HCT116 (cell line): ENCODE measurements around the gene FRMD4A. TPM values are rescaled to one million over a fixed set of nuclear protein-coding genes. Genes with fewer than 3 reads are reported as not detected.

Experiments
- ATAC-seq: fragments of 200-7000 bp; cut with Tn5 transposase; 2 replicates; pipeline ENCODE4 v1.9.1; 2020; ENCODE audit warnings: mild to moderate bottlenecking, moderate library complexity
- BruUV-seq: library from RNA; stranded (reverse); fragments of 400-500 nt; replicated peaks from 2 replicates; lab custom pipeline; 2021; lab: Mats Ljungman, UMichigan
- CTCF ChIA-PET: fragments of 300-600 bp; sonication (Branson Sonifier 250); formaldehyde crosslinking; loops from one replicate; lab custom pipeline; 2021; ENCODE audit warnings: antibody characterized with exemption; lab: Charles Lee
- POLR2A ChIA-PET: fragments of 300-600, 350-600 bp; sonication (Branson Sonifier 250); formaldehyde crosslinking; loops from one replicate; lab custom pipeline; 2021; ENCODE audit warnings: antibody characterized with exemption; lab: Charles Lee
- RAD21 ChIA-PET, 2 experiments: fragments of 300-600 bp; sonication (Branson Sonifier 250); formaldehyde crosslinking; loops; one replicate each; lab custom pipeline; 2023; ENCODE audit warnings: low total read pairs in 2 of 2; ENCODE audit not compliant: uncharacterized antibody in 2 of 2, unreplicated experiment in 2 of 2, low non-redundant PET in 1 of 2; lab: Charles Lee
- DNase-seq: peaks from one replicate; pipeline ENCODE4 v3.0.0-alpha.2; 2010; ENCODE audit warnings: low read depth, low spot score
- H2AFZ ChIP-seq: fragments of 200-600 bp; shearing (Covaris generic), sonication (generic); 2 replicates; pipeline ENCODE4 v1.6.1; 2017; ENCODE audit warnings: low read depth, mixed run types, mixed read lengths, antibody characterized with exemption, low read length; ENCODE audit not compliant: poor library complexity, severe bottlenecking
- H3K27ac ChIP-seq: 2 replicates; pipeline ENCODE4 v1.5.1; 2012; ENCODE audit warnings: low read depth, low read length
- H3K27me3 ChIP-seq: fragments of 200-600 bp; sonication (generic); 2 replicates; pipeline ENCODE4 v1.6.1; 2016; ENCODE audit warnings: mixed run types, low read length, mixed read lengths; ENCODE audit not compliant: insufficient read depth
- H3K36me3 ChIP-seq, 2 experiments: fragments of 200-500 bp in 1 of 2; fragments of 200-600 bp in 1 of 2; sonication (Bioruptor generic) in 1 of 2; sonication (generic) in 1 of 2; 2 replicates each; pipeline versions ENCODE4 v1.5.1 to v1.6.1; 2014 to 2016; ENCODE audit warnings: low read length in 2 of 2, inconsistent platforms in 1 of 2, mixed read lengths in 1 of 2, mixed run types in 1 of 2; ENCODE audit not compliant: insufficient read depth in 2 of 2, control insufficient read depth in 1 of 2
- H3K4me1 ChIP-seq, 2 experiments: fragments of 200-600 bp in 1 of 2; sonication (generic) in 1 of 2; 2 replicates each; pipeline versions ENCODE4 v1.5.1 to v1.6.1; 2012 to 2017; ENCODE audit warnings: low read length in 2 of 2, inconsistent platforms in 1 of 2, mild to moderate bottlenecking in 1 of 2, mixed read lengths in 1 of 2, mixed run types in 1 of 2, moderate library complexity in 1 of 2; ENCODE audit not compliant: insufficient read depth in 2 of 2, control insufficient read depth in 1 of 2
- H3K4me2 ChIP-seq: fragments of 200-600 bp; sonication (generic); 2 replicates; pipeline ENCODE4 v1.6.1; 2017; ENCODE audit warnings: mixed run types, low read length, mixed read lengths
- H3K4me3 ChIP-seq, 2 experiments: fragments of 200-600 bp in 1 of 2; sonication (generic) in 1 of 2; replicated peaks in 1 of 2; 2 replicates each; pipeline ENCODE4 v1.5.1; 2011 to 2016; ENCODE audit warnings: low read length in 2 of 2, control low read depth in 1 of 2, low read depth in 1 of 2, mild to moderate bottlenecking in 1 of 2, mixed read lengths in 1 of 2, mixed run types in 1 of 2
- H3K79me2 ChIP-seq: fragments of 200-600 bp; sonication (generic); 2 replicates; pipeline ENCODE4 v1.6.1; 2017; ENCODE audit warnings: mild to moderate bottlenecking, mixed run types, low read length, moderate library complexity, mixed read lengths; ENCODE audit not compliant: insufficient read depth
- H3K9ac ChIP-seq: fragments of 200-600 bp; sonication (generic); 2 replicates; pipeline ENCODE4 v1.6.1; 2016; ENCODE audit warnings: low read length, mixed read lengths
- H3K9me2 ChIP-seq: fragments of 200-600 bp; sonication (generic), shearing (Covaris generic); 2 replicates; pipeline ENCODE4 v1.6.1; 2017; ENCODE audit warnings: mixed run types, mild to moderate bottlenecking, moderate library complexity; ENCODE audit not compliant: insufficient read depth
- H3K9me3 ChIP-seq, 2 experiments: fragments of 200-500 bp in 1 of 2; fragments of 200-600 bp in 1 of 2; sonication (Bioruptor generic) in 1 of 2; sonication (generic) in 1 of 2; 2 replicates each; pipeline ENCODE4 v1.6.1; 2014 to 2017; ENCODE audit warnings: low read length in 2 of 2, mixed read lengths in 2 of 2, inconsistent platforms in 1 of 2, low read depth in 1 of 2, mild to moderate bottlenecking in 1 of 2, mixed run types in 1 of 2, moderate library complexity in 1 of 2; ENCODE audit not compliant: control insufficient read depth in 1 of 2, insufficient read depth in 1 of 2
- H4K20me1 ChIP-seq: fragments of 200-600 bp; sonication (generic), shearing (Covaris generic); 2 replicates; pipeline ENCODE4 v1.6.1; 2017; ENCODE audit warnings: mixed run types, mild to moderate bottlenecking, moderate library complexity; ENCODE audit not compliant: insufficient read depth
- CBX3 ChIP-seq: IDR thresholded peaks from 2 replicates; pipeline ENCODE4 v1.6.1; 2012; ENCODE audit warnings: low read depth
- CEBPB ChIP-seq: IDR thresholded peaks from 2 replicates; pipeline ENCODE4 v1.6.1; 2012; ENCODE audit warnings: low read depth
- CTCF ChIP-seq, 3 experiments: fragments of 200-600 bp in 1 of 3; sonication (generic) in 1 of 3; IDR thresholded peaks in 2 of 3; conservative IDR thresholded peaks in 1 of 3; 2 replicates each; pipeline ENCODE4 v1.5.1; 2012 to 2017; ENCODE audit warnings: low read depth in 2 of 3, low read length in 2 of 3, antibody characterized with exemption in 1 of 3, borderline replicate concordance in 1 of 3, control low read depth in 1 of 3, mild to moderate bottlenecking in 1 of 3, mixed read lengths in 1 of 3, mixed run types in 1 of 3, moderate library complexity in 1 of 3; ENCODE audit not compliant: insufficient read depth in 1 of 3
- EGR1 ChIP-seq: IDR thresholded peaks from 2 replicates; pipeline ENCODE4 v1.6.1; 2012; ENCODE audit warnings: low read depth
- SIN3A ChIP-seq: IDR thresholded peaks from 2 replicates; pipeline ENCODE4 v1.6.1; 2012; ENCODE audit warnings: low read depth
- ZBTB33 ChIP-seq: IDR thresholded peaks from 2 replicates; pipeline ENCODE4 v1.6.1; 2011; ENCODE audit warnings: mild to moderate bottlenecking, low read length, moderate library complexity; ENCODE audit not compliant: insufficient replicate concordance; ENCODE audit errors: extremely low read depth
- ZNF274 ChIP-seq: fragments of 200-500 bp; sonication (Bioruptor generic); IDR thresholded peaks from 2 replicates; pipeline ENCODE4 v1.6.1; 2014; ENCODE audit warnings: mild to moderate bottlenecking, low read depth, low read length, inconsistent platforms
- intact Hi-C: fragments of 100-400 bp; cut with micrococcal nuclease; formaldehyde crosslinking; loops from 2 replicates; pipeline ENCODE4 v1.10.0; 2022
- total RNA-seq: library from RNA; stranded (reverse); gene quantifications from one replicate; pipeline ENCODE4 v1.2.1, GENCODE V29; 2021; ENCODE audit not compliant: unreplicated experiment

Gene FRMD4A
- total RNA-seq, 1 experiment from 2014 or later, result 0.20 TPM

GRCh38 chr10:13956826-13957225, 373.9 kb downstream of the FRMD4A start:
- POLR2A ChIA-PET, result no interaction called here
- H3K4me1 ChIP-seq, result no peaks in the 10 kb centered on the region
- no peaks in the 10 kb centered on the region for H3K9me2 ChIP-seq
- RAD21 ChIA-PET, result no interaction called here
- no peaks in the 10 kb centered on the region for H3K36me3 ChIP-seq
- no peaks in the 10 kb centered on the region for H3K79me2 ChIP-seq
- H2AFZ ChIP-seq, result no peak overlapping the region
- CTCF ChIA-PET, result no interaction called here
- H3K9me3 ChIP-seq, result no peaks in the 10 kb centered on the region
- H3K4me3 ChIP-seq, result no peak overlapping the region
- H3K27ac ChIP-seq, result no peak overlapping the region
- H3K27me3 ChIP-seq, result peaks cover 8% of the 10 kb centered on the region
- H3K9ac ChIP-seq, result no peak overlapping the region
- TF ChIP-seq SIN3A (no peak), CEBPB (no peak), CTCF (IDR thresholded peaks at IDR 0.05 in 2 of 3, conservative IDR thresholded peaks at IDR 0.05 in 1 of 3; ENCODE audit: borderline replicate concordance in 1 of 3, insufficient read depth in 1 of 3, low read depth in 2 of 3, low read length in 2 of 3) (no peak), EGR1 (no peak), ZNF274 (no peak), CBX3 (no peak), ZBTB33 (no peak)
- intact Hi-C loops, result no loop called here
- H4K20me1 ChIP-seq, result no peaks in the 10 kb centered on the region
- ATAC-seq, result no peak
- no peak for DNase-seq
- no peak overlapping the region for H3K4me2 ChIP-seq
- no TSS peak for BruUV-seq
